NOMO-1 treated with dmso at 0.1 percent for 144 hours (cell line): ENCODE data around the gene DERA.

ENCODE experiments used
- DNase-seq: peaks from one replicate; lab custom pipeline; 2025; ENCODE audit not compliant: unreplicated experiment; lab: John Stamatoyannopoulos, UW

Gene DERA

GRCh38 chr12:16063726-16064125, 152.6 kb downstream of the DERA start:
- DNase-seq, result no peak

DNA sequence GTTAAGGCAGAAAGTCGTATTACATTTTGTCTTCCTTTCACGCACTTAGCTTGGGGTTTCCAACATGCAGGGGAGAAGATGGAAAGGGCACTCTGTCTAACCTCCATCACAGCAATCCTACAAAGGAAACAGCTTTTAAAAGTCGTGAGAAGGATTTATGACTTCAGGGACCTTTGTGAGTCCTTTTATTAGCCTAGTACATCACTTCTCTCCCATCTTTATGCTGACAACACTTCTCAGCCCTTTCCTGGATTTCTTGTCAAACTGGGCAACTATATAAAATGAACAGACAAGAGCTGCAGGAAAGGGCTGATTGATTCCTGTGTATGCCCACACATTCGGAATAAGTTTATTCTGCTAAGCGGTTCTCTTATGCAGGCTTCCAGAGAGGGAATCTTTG, 159.0 kb downstream of the DERA start:
- no peak for DNase-seq

DNA sequence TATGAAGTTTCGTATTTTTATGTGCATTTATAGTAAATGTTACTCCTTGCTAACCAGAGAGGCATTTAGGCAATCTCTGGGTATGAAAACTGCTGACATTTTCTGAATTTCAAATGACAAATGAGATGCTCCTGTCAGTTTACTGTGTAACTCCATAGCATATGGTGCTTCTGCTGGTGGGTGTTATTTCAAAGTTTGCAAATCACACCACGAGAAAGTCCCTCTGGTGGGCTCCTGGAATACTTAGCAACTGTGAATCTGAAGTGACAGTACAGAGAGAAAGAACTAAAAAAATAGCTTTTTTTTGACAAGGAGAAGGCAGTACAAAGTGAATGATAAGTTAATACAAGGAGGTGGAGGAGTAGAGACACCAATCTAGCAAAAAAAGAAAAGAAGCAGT, 161.5 kb downstream of the DERA start:
- DNase-seq, result no peak

DNA sequence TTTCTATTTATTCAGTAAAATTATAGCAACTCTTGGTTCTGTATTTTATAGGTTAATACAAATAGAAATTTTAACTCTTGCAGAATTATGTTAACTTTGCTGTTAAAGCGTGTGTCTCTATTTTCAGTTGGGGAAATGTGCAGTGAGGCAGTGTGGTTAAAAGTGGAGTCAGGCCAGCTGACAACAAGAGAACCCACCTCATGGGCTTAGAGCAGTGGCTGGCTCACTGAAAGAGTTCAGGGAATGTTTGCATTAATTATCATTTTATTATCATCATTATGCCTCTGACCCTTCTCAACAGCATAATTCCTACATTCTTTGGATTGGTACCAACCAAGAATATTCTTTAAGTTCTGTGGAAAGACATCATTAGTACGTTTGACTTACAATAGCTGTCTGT, 163.8 kb downstream of the DERA start:
- DNase-seq, result no peak

- no peak for DNase-seq
Observed at GRCh38 chr12:16075887-16076286, 164.8 kb downstream of the DERA start.

- DNase-seq, result peak; percentile 37
Observed at GRCh38 chr12:16076557-16076956, 165.4 kb downstream of the DERA start.

DNA sequence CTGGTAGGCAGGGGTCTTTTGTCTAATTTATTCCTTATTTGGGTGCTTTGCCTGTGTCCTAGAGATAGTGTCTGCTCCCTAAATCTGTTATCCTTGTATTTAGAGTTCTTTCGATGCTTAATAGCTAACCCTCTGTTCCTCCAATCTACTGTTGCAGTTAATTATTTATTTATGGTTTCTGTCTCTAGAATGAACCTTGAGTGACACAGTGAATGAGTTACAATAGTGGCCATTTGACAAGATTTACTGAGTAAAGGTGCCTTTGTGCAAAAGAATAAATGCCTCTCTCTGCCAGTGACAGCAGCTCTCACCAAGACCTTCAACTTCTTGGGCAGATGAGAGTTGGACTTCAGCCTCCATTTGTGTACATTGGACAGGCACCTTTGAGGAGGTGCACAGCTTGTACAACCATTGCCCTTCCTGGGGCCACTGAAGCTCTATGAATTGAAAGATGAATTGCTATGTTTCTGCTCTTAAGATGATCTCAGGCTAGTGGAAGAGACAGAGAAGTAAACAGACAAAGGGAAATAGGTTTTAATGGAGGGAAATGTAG, 165.9 kb downstream of the DERA start:
- no peak for DNase-seq

GRCh38 chr12:16086462-16086861, 175.3 kb downstream of the DERA start:
- DNase-seq, result no peak

GRCh38 chr12:16086942-16087341, 175.8 kb downstream of the DERA start:
- no peak for DNase-seq
